Neutrophil (primary cell): ENCODE data around the gene HIRIP3.

Source experiments
- H3K27ac ChIP-seq: fragments of 200-600 bp; sonication (generic); 2 replicates; pipeline ENCODE4 v1.5.1; 2016; ENCODE audit warnings: mild to moderate bottlenecking, moderate library complexity
- H3K27me3 ChIP-seq: fragments of 200-600 bp; sonication (generic); 2 replicates; pipeline ENCODE4 v1.6.0; 2016; ENCODE audit warnings: mild to moderate bottlenecking
- H3K36me3 ChIP-seq: fragments of 200-600 bp; sonication (generic); 2 replicates; pipeline ENCODE4 v1.5.1; 2017
- H3K4me1 ChIP-seq, 2 experiments: fragments of 200-600 bp in 1 of 2; sonication (generic) in 1 of 2; 1 replicate in 1 of 2; 2 replicates in 1 of 2; pipeline versions ENCODE4 v1.5.1 to v1.6.1; 2013 to 2016; ENCODE audit warnings: low read depth in 1 of 2, low read length in 1 of 2, mild to moderate bottlenecking in 1 of 2, moderate library complexity in 1 of 2; ENCODE audit not compliant: control insufficient read depth in 1 of 2, insufficient read depth in 1 of 2
- H3K4me3 ChIP-seq, 2 experiments: fragments of 200-600 bp in 1 of 2; sonication (generic) in 1 of 2; 1 replicate in 1 of 2; 2 replicates in 1 of 2; pipeline ENCODE4 v1.5.1; 2013 to 2016; ENCODE audit warnings: low read depth in 1 of 2, low read length in 1 of 2, mild to moderate bottlenecking in 1 of 2, moderate library complexity in 1 of 2
- H3K9me3 ChIP-seq: fragments of 200-600 bp; sonication (generic); 2 replicates; pipeline ENCODE4 v1.5.1; 2016
- CTCF ChIP-seq: fragments of 200-600 bp; sonication (generic); IDR thresholded peaks from 2 replicates; pipeline ENCODE4 v1.5.1; 2016; ENCODE audit warnings: antibody characterized with exemption

HIRIP3 gene

GRCh38 chr16:29984764-29985147 is 10.7 kb downstream of the HIRIP3 start:
- Histone ChIP-seq H3K9me3 (no peaks in the 10 kb centered on the region), H3K27ac (no peak overlapping the region), H3K4me3 (no peak overlapping the region), H3K27me3 (no peaks in the 10 kb centered on the region), H3K4me1 (no peaks in the 10 kb centered on the region), H3K36me3 (peaks cover 100% of the 10 kb centered on the region)
- no peak for TF ChIP-seq CTCF

- H3K36me3 ChIP-seq: peaks cover 100% of the 10 kb centered on the region
- no peak for TF ChIP-seq CTCF
- no peaks in the 10 kb centered on the region for H3K4me1 ChIP-seq
- no peak overlapping the region for H3K27ac ChIP-seq
- H3K9me3 ChIP-seq: no peaks in the 10 kb centered on the region
- H3K4me3 ChIP-seq: no peak overlapping the region
- no peaks in the 10 kb centered on the region for H3K27me3 ChIP-seq
Measured at GRCh38 chr16:29984137-29984763, 11.2 kb downstream of the HIRIP3 start.

GRCh38 chr16:29983420-29984136 is 11.8 kb downstream of the HIRIP3 start:
- H3K9me3 ChIP-seq: no peaks in the 10 kb centered on the region
- no peaks in the 10 kb centered on the region for H3K4me1 ChIP-seq
- no peak overlapping the region for H3K27ac ChIP-seq
- no peaks in the 10 kb centered on the region for H3K27me3 ChIP-seq
- H3K36me3 ChIP-seq: peaks cover 100% of the 10 kb centered on the region
- no peak overlapping the region for H3K4me3 ChIP-seq
- no peak for TF ChIP-seq CTCF

GRCh38 chr16:29982560-29983419 is 12.6 kb downstream of the HIRIP3 start:
- Histone ChIP-seq H3K27me3 (no peaks in the 10 kb centered on the region), H3K4me1 (no peaks in the 10 kb centered on the region), H3K4me3 (no peak overlapping the region), H3K27ac (no peak overlapping the region), H3K9me3 (no peaks in the 10 kb centered on the region), H3K36me3 (peaks cover 100% of the 10 kb centered on the region)
- TF ChIP-seq CTCF: no peak

GRCh38 chr16:29978564-29979270 is 16.7 kb downstream of the HIRIP3 start:
- H3K4me1 ChIP-seq: peaks cover 24 to 27% of the 10 kb centered on the region in 2 experiments
- no peaks in the 10 kb centered on the region for H3K9me3 ChIP-seq
- H3K27me3 ChIP-seq: no peaks in the 10 kb centered on the region
- H3K27ac ChIP-seq: no peak overlapping the region
- no peak overlapping the region for H3K4me3 ChIP-seq
- TF ChIP-seq CTCF: no peak
- peaks cover 62% of the 10 kb centered on the region for H3K36me3 ChIP-seq
